Skeletal muscle tissue (tissue), 4 donors: Measurements from ENCODE around the gene SLC13A4. TPM values are rescaled to one million over a fixed set of nuclear protein-coding genes. Genes with fewer than 3 reads are reported as not detected.
A peak's percentile ranks its signal among the peaks of the same experiment; 100 is the strongest.

ENCODE experiments used
- H3K27ac ChIP-seq: one replicate; pipeline ENCODE4 v1.7.0; 2013; ENCODE audit warnings: mild to moderate bottlenecking, low read depth, low read length, inconsistent platforms
- H3K27me3 ChIP-seq, 3 donors: one replicate each; pipeline ENCODE4 v1.7.0; 2013; ENCODE audit warnings: low read length in 3 of 3; ENCODE audit not compliant: control insufficient read depth in 3 of 3, insufficient read depth in 3 of 3
- H3K36me3 ChIP-seq, 3 donors: one replicate each; pipeline ENCODE4 v1.7.0; 2013; ENCODE audit warnings: low read length in 3 of 3; ENCODE audit not compliant: control insufficient read depth in 3 of 3, insufficient read depth in 3 of 3
- H3K4me1 ChIP-seq, 3 donors: one replicate each; pipeline ENCODE4 v1.7.0; 2013; ENCODE audit warnings: low read length in 3 of 3, mild to moderate bottlenecking in 3 of 3; ENCODE audit not compliant: control insufficient read depth in 3 of 3, insufficient read depth in 3 of 3
- H3K4me3 ChIP-seq, 3 donors: one replicate each; pipeline ENCODE4 v1.7.0; 2013; ENCODE audit warnings: low read length in 3 of 3
- H3K9ac ChIP-seq, 3 donors: one replicate each; pipeline ENCODE4 v1.7.0; 2013; ENCODE audit warnings: low read length in 3 of 3, mild to moderate bottlenecking in 3 of 3, moderate library complexity in 2 of 3, low read depth in 1 of 3
- H3K9me3 ChIP-seq, 3 donors: one replicate each; pipeline ENCODE4 v1.7.0; 2013; ENCODE audit warnings: low read length in 3 of 3; ENCODE audit not compliant: control insufficient read depth in 3 of 3
- total RNA-seq: library from RNA; depleted of rRNA; stranded (reverse); fragments of >200 nt; gene quantifications from one replicate; pipeline ENCODE4 v1.2.3, GENCODE V29; 2014
- donor health status: Osteomylitis.

Gene SLC13A4
- total RNA-seq, 1 donor from 2014 or later, result not detected

DNA sequence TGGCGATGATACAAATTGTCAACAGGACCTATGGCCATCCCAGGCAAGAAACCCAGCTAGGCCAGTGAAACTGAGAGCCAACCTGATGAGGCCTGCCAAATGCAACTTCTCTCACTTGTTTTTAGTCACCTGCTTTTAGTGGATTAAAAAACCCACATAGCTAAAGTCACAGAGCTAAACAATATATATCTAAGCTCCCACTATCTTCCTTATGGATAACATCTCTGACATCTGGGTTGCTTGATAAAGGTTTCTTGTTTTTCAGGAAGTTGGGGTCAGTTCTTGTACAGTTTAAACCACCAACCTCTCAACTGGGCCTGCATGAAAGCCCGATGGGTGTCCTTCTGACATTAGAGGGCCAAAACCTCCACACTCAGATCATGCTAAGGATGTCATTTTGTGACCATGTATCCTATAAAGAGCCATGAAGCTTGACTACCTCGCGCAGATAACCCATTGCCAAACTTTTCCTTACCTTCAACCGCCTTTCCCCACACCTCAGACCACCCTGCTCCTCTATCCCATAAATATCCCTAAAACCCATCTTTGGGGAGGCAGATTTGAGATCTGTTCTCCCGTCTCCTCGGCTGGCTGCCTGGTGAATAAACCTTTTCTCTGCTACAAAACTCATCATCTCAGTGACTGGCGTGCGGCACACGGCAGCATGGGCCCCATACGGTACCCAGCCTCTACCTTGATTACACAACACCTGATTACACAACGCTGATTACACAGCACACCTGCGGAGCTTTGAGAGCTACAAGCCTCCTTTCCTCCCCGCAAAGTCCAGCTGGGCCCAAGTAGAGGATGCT is 66.5 kb downstream of the SLC13A4 start:
- Histone ChIP-seq H3K4me3 (peak overlapping the region; percentile 88 to 96 (median 94)), H3K36me3 (peaks cover 0 to 2% (median 0%) of the 10 kb centered on the region in 3 donors), H3K4me1 (peaks cover 11 to 21% (median 15%) of the 10 kb centered on the region in 3 donors), H3K9ac (peak overlapping the region; percentile 78 to 97 (median 97)), H3K9me3 (no peaks in the 10 kb centered on the region), H3K27ac (peak overlapping the region; percentile 96), H3K27me3 (no peaks in the 10 kb centered on the region)

DNA sequence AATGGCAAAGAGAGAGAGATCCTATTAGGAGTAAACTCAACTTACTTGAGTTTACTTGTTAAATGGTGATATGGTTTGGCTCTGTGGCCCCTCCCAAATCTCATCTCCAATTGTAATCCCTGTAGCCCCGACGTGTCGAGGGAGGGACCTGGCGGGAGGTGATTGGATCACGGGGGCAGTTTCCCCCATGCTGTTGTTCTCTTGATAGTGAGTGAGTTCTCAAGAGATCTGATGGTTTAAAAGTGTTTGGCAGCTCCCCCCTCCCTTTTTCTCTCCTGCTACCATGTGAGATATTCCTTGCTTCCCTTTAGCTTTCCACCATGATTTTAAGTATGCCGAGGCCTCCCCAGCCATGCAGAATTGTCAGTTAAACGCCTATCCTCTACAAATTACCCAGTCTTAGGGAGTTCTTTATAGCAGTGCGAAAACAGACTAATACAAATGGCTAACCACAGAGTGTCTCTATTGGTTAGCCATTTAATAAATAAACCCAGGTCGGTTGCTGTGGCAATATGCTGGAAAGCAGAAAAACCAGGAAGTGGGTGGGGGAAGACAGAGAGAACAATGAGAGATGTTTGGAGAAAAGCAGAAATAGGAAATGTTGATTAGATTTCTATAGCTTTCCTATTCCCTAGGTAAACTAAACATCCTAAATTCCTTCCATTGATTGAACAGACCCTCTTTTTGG is 68.7 kb downstream of the SLC13A4 start:
- peaks cover 7 to 14% (median 11%) of the 10 kb centered on the region in 3 donors for H3K4me1 ChIP-seq
- H3K4me3 ChIP-seq, result no peak overlapping the region
- no peak overlapping the region for H3K27ac ChIP-seq
- H3K36me3 ChIP-seq, result no peaks in the 10 kb centered on the region
- no peaks in the 10 kb centered on the region for H3K9me3 ChIP-seq
- no peak overlapping the region for H3K9ac ChIP-seq
- no peaks in the 10 kb centered on the region for H3K27me3 ChIP-seq

DNA sequence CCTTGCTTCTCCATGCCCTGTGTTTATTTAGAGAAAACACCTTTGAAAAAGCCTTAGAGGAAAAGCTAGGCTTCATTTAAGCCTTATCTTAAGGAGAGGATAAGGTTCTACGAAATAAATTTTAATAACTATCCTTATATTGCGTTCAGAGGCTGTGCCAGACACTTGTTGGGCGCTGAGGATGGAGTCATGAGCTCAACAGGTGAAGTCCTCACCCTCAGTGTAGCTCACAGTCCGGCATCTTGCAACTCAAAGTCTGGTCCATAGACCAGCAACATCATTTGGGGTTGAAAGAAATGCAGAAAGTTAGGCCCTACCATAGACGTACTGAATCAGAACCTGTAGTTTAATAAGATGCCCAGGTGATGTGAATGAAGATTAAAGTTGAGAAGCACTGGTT is 69.4 kb downstream of the SLC13A4 start:
- Histone ChIP-seq H3K27me3 (no peaks in the 10 kb centered on the region), H3K4me1 (peaks cover 7 to 11% (median 11%) of the 10 kb centered on the region in 3 donors), H3K36me3 (no peaks in the 10 kb centered on the region), H3K9ac (no peak overlapping the region), H3K27ac (no peak overlapping the region), H3K4me3 (no peak overlapping the region), H3K9me3 (no peaks in the 10 kb centered on the region)

DNA sequence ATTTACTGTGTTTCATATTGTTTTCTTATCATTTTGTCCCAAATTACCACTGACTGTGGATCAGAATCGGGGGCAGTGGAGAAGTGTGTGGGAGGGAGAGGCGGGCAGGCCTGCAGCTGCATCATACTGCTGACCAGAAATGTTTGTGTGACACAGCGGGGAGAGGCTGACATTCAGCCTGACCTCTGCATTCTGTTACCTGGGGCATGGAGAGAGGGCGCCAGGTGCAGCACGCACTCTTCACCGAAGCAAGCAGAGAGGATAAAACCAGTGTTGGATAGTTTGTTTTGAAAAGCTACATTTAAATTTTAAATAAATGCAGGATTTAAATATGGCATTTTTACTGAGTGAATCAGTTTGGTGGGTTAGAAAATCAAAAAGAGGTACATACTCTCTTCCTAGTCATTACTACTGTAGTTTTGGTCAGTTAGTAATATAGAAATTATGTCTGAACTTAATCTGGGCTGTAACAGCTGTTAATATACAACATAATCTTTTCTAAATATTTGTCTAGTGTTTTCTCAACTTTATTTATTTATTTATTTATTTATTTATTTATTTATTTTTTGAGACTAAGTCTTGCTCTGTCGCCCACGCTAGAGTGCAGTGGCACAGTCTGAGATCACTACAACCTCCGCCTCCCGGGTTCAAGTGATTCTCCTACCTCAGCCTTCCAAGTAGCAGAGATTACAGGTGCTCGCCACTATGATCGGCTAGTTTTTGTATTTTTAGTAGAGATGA is 74.5 kb downstream of the SLC13A4 start:
- Histone ChIP-seq H3K4me1 (no peaks in the 10 kb centered on the region), H3K27ac (no peak overlapping the region), H3K9ac (no peak overlapping the region), H3K4me3 (no peak overlapping the region), H3K36me3 (peaks cover 0 to 5% (median 0%) of the 10 kb centered on the region in 3 donors), H3K27me3 (no peaks in the 10 kb centered on the region), H3K9me3 (no peaks in the 10 kb centered on the region)

DNA sequence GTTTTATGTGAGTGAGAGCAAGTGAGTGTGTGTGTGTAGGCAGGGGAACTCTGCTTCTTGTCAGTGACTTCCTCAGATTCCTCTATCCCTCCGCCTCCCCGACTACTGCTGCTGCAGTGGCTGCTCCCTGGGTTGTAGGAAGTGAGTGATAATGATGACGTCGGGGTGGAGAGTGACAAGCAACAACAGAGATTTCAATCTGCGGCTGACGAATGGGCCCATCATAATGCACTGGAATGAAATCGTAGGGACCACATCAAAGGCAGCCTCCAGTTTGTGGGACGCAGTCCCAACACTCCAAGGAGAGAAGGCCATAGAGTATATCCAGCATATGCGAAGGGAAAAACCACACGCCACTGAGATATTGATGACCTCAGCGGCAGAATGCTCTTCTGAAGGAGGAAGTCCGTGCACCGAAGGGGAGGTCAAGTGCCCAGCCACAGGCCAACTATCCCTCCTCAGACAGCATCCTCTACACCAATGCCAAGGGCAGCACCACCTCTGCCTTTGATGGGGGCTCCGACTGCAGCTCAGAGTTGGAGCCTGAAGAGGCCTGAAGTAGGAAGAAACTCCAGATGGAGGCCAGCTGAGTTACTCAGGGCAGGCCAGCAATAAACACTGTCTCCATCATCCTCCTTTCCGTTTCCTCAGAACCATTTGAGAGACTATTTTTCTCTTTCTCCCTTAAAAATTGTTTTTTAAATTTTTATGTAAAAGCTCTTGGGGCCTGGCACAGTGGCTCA is 77.0 kb downstream of the SLC13A4 start:
- H3K36me3 ChIP-seq, result peaks cover 2 to 17% (median 8%) of the 10 kb centered on the region in 3 donors
- H3K4me3 ChIP-seq, result no peak overlapping the region
- H3K27me3 ChIP-seq, result no peaks in the 10 kb centered on the region
- no peak overlapping the region for H3K9ac ChIP-seq
- H3K9me3 ChIP-seq, result no peaks in the 10 kb centered on the region
- H3K27ac ChIP-seq, result no peak overlapping the region
- no peaks in the 10 kb centered on the region for H3K4me1 ChIP-seq

DNA sequence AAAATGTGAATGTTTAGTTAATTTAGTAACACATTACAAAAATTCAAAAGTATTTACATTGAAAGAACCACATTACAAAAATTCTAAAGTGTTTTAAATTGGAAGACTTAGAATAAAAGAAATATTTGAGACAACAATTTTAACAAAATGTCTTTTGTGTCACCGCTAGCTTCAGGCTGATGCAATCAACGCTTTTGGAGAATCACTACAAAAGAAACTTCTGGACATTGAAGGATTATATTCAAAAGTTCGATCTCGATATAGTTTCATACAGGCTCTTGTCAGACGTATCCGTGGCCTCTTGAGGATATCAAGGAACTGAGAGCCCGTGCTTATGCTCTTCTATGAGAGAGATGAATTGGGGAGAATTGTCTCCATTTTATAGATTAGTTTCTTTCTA is 79.8 kb downstream of the SLC13A4 start:
- no peak overlapping the region for H3K4me3 ChIP-seq
- H3K9me3 ChIP-seq, result no peaks in the 10 kb centered on the region
- H3K36me3 ChIP-seq, result peaks cover 10 to 31% (median 25%) of the 10 kb centered on the region in 3 donors

DNA sequence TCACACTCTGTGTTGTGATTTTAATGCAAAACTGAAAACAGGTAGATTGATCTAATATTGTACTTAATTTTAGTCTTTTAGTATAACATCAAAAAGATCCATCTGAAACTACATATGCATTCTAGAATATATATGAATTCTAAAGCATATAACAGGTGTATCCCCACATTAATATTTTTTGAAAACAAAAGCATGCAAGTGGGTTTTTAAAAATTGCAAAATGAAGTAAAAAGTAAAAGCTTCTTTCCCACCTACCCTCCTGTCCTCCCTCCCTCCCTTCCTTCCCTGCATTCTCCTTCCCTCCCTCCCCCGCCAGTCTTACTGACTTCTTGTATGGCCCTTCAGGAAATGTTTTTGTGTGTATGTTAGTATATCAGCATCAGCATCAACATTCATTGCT is 80.2 kb downstream of the SLC13A4 start:
- Histone ChIP-seq H3K36me3 (peaks cover 10 to 33% (median 30%) of the 10 kb centered on the region in 3 donors), H3K4me3 (no peak overlapping the region), H3K9me3 (no peaks in the 10 kb centered on the region), H3K27ac (no peak overlapping the region), H3K9ac (no peak overlapping the region), H3K27me3 (no peaks in the 10 kb centered on the region), H3K4me1 (no peaks in the 10 kb centered on the region)

More for the DNA sequence above, 79.8 kb downstream of the SLC13A4 start:
- Histone ChIP-seq H3K27ac (no peak overlapping the region), H3K27me3 (no peaks in the 10 kb centered on the region), H3K4me1 (no peaks in the 10 kb centered on the region), H3K9ac (no peak overlapping the region)

DNA sequence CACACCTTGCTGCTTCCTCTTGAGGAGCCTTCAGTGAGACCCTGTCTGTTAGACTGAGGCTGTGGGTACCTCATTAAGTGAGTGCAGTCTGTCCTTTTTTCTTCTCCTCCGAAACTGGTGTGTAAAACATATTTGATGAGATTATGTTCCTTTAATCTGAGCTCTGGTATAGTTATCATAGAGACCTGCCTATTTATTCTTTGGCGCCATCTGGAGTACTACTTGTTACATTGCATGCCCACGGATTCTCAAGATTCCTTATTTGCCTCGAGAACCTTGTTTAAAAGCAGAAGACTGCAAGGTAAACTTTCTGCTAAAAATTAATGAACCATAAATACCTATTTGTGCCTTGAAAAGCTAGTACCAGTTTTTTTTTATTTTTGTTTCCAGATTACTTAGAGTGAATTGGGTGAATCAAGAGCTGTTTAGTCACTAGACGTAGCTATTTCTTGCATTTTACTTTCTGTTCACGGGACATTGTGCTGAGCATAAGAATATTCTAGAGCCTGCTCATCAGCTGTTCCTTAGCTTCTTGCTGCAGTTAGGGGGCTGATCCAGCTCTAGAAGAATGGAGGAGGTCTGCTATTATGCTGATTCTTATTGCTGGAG is 82.6 kb downstream of the SLC13A4 start:
- no peaks in the 10 kb centered on the region for H3K27me3 ChIP-seq
- H3K36me3 ChIP-seq, result peaks cover 13 to 38% (median 38%) of the 10 kb centered on the region in 3 donors
- H3K4me1 ChIP-seq, result no peaks in the 10 kb centered on the region
- no peak overlapping the region for H3K27ac ChIP-seq
- no peaks in the 10 kb centered on the region for H3K9me3 ChIP-seq
- no peak overlapping the region for H3K4me3 ChIP-seq
- no peak overlapping the region for H3K9ac ChIP-seq

DNA sequence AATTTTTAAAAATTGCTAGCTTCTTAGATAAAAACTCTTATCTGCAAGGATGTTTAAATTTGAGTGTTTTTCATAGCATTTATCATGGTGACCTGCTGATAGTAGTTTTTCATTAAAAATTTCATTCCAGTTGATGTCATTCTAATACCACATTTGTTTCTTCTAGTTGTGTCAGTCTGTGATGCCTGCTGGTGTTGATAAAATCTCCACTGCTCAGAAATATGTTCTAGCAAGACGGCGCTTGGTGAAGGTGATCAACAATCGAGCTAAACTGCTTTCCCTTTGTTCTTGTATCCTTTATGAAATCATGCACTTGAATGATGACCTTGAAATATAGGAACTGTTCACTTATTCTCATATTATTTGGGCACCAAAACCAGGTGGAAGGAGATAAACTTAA is 83.3 kb downstream of the SLC13A4 start:
- H3K27me3 ChIP-seq, result no peaks in the 10 kb centered on the region
- H3K4me1 ChIP-seq, result no peaks in the 10 kb centered on the region
- no peak overlapping the region for H3K9ac ChIP-seq
- H3K9me3 ChIP-seq, result no peaks in the 10 kb centered on the region
- H3K36me3 ChIP-seq, result peaks cover 13 to 38% (median 38%) of the 10 kb centered on the region in 3 donors
- H3K27ac ChIP-seq, result no peak overlapping the region
- H3K4me3 ChIP-seq, result no peak overlapping the region
